Cardiac fibroblast (primary cell): Measurements from ENCODE around the gene MID1.
A peak's percentile ranks its signal among the peaks of the same experiment; 100 is the strongest.

Source experiments
- DNase-seq, 2 donors: peaks; one replicate each; pipeline versions ENCODE4 v3.0.0 to v3.0.0-alpha.2; 2010; ENCODE audit warnings: low read depth in 2 of 2
- H3K4me3 ChIP-seq, 2 donors: replicated peaks in 1 of 2; 1 replicate in 1 of 2; 2 replicates in 1 of 2; pipeline ENCODE4 v1.5.1; 2011; ENCODE audit warnings: low read depth in 2 of 2, low read length in 2 of 2, mild to moderate bottlenecking in 2 of 2, moderate library complexity in 1 of 2
- CTCF ChIP-seq: IDR thresholded peaks from one replicate; pipeline ENCODE4 v1.5.1; 2011; ENCODE audit warnings: low read depth, mild to moderate bottlenecking, low read length, inconsistent platforms

The MID1 gene

GRCh38 chrX:10582215-10582733 is 38.1 kb downstream of the MID1 start:
- TF ChIP-seq CTCF, result no peak
- peak; percentile 40 to 58 for DNase-seq
- no peak overlapping the region for H3K4me3 ChIP-seq

DNA sequence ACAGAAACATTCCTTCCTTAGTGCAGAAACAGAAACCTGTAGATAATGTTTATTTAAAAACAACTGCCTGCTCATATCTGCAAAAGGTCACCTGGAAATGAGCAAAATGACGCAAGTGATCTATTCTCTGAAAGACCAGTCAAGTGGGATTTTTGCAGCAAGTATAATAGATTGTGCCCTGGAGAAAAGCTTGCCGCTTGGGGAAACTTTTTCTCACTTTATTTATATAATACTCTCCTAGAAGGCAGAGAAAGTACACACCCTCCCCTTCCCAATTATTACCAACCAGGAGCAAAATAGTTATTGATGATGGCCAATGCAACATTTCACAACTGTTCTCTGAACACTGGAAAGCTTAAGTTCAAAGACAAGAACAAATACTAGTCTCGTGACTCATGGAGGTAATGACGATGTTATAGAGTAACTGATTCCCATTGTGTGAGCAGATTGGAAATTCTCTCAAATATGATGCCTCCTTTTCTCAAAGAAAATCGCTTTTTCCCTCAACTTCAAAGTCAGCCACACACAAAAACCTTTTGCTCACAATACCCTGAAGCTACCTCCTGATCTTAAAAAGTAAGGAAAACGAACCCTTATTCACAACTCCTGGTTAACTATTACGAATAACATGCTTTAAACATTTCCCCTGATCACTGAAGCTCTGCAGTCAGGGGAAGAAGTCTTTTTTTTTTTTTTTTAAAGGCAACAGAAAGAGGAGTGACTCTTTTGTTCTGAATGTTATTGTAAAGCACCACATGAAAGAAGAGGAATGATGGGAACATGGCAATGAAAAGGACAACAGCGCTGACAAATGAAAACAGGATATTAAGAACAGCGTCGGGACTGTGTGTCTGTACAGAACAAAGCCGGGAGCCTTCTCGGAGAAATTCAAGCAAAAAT is 41.0 kb downstream of the MID1 start:
- TF ChIP-seq CTCF, result no peak
- peak; percentile 62 to 87 for DNase-seq
- H3K4me3 ChIP-seq, result peak overlapping the region in 1 of 2 donors; percentile 21

DNA sequence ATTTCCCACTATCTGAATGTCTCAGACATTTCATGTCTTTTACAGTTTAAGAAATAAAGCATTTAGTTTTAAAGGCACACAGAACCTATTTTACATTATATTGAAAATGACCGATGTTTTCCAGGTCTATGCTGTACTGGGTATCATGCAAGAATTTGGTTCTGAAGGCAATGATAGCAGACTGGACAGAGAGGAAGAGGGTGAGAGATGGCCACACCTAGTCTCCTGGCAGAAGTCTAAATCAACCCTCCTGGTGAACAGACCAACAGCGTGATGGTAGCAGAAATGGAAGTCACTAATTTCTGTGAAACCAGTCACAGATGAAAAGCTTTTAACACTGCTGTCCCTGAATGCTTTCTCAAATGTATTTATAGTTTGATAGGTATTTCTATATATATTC is 41.9 kb downstream of the MID1 start:
- no peak for TF ChIP-seq CTCF
- DNase-seq, result no peak
- no peak overlapping the region for H3K4me3 ChIP-seq

GRCh38 chrX:10577853-10578252 is 42.5 kb downstream of the MID1 start:
- no peak for TF ChIP-seq CTCF
- DNase-seq, result no peak
- H3K4me3 ChIP-seq, result no peak overlapping the region

- no peak for DNase-seq
- no peak for TF ChIP-seq CTCF
- no peak overlapping the region for H3K4me3 ChIP-seq
Observed at GRCh38 chrX:10576777-10577447, 43.5 kb downstream of the MID1 start.

DNA sequence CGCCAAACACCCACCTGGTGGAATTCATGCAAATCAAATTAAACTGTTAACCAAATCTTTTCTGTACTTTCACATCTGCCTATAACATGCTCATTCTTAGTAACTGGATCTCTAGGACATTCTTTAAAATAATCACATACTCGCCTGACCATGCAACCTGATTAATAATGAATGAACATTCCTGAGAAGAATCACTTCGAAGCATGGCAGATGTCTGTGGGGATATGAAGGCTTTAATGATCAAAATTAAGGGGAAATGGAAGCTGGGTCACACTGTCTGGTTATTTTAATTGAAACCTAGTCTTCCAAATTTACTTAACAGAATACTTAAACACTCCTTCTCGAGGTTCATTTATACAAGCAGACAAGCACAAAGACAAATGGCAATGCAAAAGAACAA is 44.2 kb downstream of the MID1 start:
- H3K4me3 ChIP-seq, result no peak overlapping the region
- TF ChIP-seq CTCF, result no peak
- no peak for DNase-seq
